Heart left ventricle (tissue), 16 donors: ENCODE data around the gene IRS2. TPM values are rescaled to one million over a fixed set of nuclear protein-coding genes. Genes with fewer than 3 reads are reported as not detected.

Experiments used
- ATAC-seq, 4 donors: fragments of 200-7000 bp; cut with Tn5 transposase; one replicate each; pipeline ENCODE4 v1.9.1; 2020 to 2022; ENCODE audit warnings: moderate library complexity in 4 of 4, mild to moderate bottlenecking in 3 of 4, moderate number of reproducible peaks in 1 of 4
- DNase-seq, 5 donors: peaks; one replicate each; pipeline ENCODE4 v3.0.0-alpha.2; 2020
- H3K27ac ChIP-seq, 12 donors: fragments of 200-600 bp; sonication (generic) in 4 of 12; one replicate each; pipeline versions ENCODE4 v1.5.0 to v1.8.0; 2016 to 2022; ENCODE audit warnings: mild to moderate bottlenecking in 2 of 12
- H3K27me3 ChIP-seq, 9 donors: fragments of 200-600 bp; sonication (generic) in 2 of 9; one replicate each; pipeline versions ENCODE4 v1.5.1 to v1.8.0; 2016 to 2022; ENCODE audit warnings: mild to moderate bottlenecking in 3 of 9
- H3K36me3 ChIP-seq, 9 donors: fragments of 200-600 bp; sonication (generic) in 2 of 9; one replicate each; pipeline versions ENCODE4 v1.5.0 to v1.8.0; 2018 to 2022; ENCODE audit warnings: mild to moderate bottlenecking in 2 of 9
- H3K4me1 ChIP-seq, 12 donors: fragments of 200-600 bp; sonication (generic) in 4 of 12; one replicate each; pipeline versions ENCODE4 v1.5.0 to v1.8.0; 2016 to 2022; ENCODE audit warnings: mild to moderate bottlenecking in 3 of 12
- H3K4me3 ChIP-seq, 12 donors: fragments of 200-600 bp; sonication (generic) in 4 of 12; one replicate each; pipeline versions ENCODE4 v1.5.0 to v1.8.0; 2017 to 2022; ENCODE audit warnings: mild to moderate bottlenecking in 9 of 12, moderate library complexity in 4 of 12
- H3K9me3 ChIP-seq, 12 donors: fragments of 200-600 bp; sonication (generic) in 4 of 12; one replicate each; pipeline versions ENCODE4 v1.5.0 to v1.8.0; 2016 to 2022; ENCODE audit warnings: mild to moderate bottlenecking in 1 of 12
- CTCF ChIP-seq, 12 donors: fragments of 200-600 bp; sonication (generic) in 4 of 12; IDR thresholded peaks; one replicate each; pipeline versions ENCODE4 v1.5.0 to v1.8.0; 2018 to 2022; ENCODE audit warnings: antibody characterized with exemption in 12 of 12, mild to moderate bottlenecking in 5 of 12
- POLR2A ChIP-seq, 2 donors: fragments of 450-650 bp; IDR thresholded peaks; one replicate each; pipeline ENCODE4 v1.6.1; 2017; ENCODE audit warnings: antibody characterized with exemption in 2 of 2, mild to moderate bottlenecking in 2 of 2, moderate library complexity in 2 of 2
- WGBS, 4 donors: extraction: QIAGEN DNeasy Blood & Tissue Kit in 2 of 4; methylation state at CpG; one replicate each; pipeline versions ENCODE4 v1.1.5 to v1.1.7; 2013 to 2018; 5-methylcytosine and 5-hydroxymethylcytosine counted together
- intact Hi-C, 10 donors: fragments of 100-400 bp; cut with DNase I; formaldehyde crosslinking; loops; one replicate each; pipeline versions ENCODE4 v1.11.1 to v1.14.2; 2022
- polyA plus RNA-seq, 2 donors: library from polyadenylated mRNA; stranded (reverse); fragments of 200-250 nt; gene quantifications; one replicate each; pipeline ENCODE4 v1.2.3, GENCODE V29; 2013
- total RNA-seq, 9 donors: library from RNA; depleted of rRNA in 2 of 9; stranded (reverse); fragments of >200 nt in 2 of 9; fragmentation: NEBNext Ultra II Directional in 3 of 9; extraction: Animal tissue kit (Norgen Biotek cat#: 25700) in 3 of 9; gene quantifications; one replicate each; pipeline versions ENCODE4 v1.1.0 to v1.2.4, GENCODE V29; 2016 to 2023
- donor health status: ischemic (EF 13 %, LVEDD 7.1; RV severe dilation, severe dysfunction).
- donor health status: healthy with polysubstance abuse.
- donor health status: DM: no; HTN: yes; CAD: no.
- donor health status: DM: no; HTN: no; CAD: no.
- donor health status: ischemic (EF 25% LVEDD 6.9; RV normal size, moderate dysfunction).
- donor health status: ischemic (EF 25% LVEDD 5.7; RV mildly dilated, moderate dysfunction).
- donor health status: healthy.
- donor health status: DM: yes; HTN: yes; CAD: no.
- donor health status: ischemic (EF 35%, LVEDD 5.7; RV mildly dilated, moderate dysfunction).
- donor health status: nonischemic (EF 11% LVEDD 7.7; RV severe dilation, severe dysfunction).
- donor health status: DM: yes; HTN: yes; CAD: no.
- donor health status: PGD.
- donor health status: ischemic (EF 29% LVEDD 5.4; RV normal size, mild dysfunction).
- donor health status: nonischemic (EF 23%, LVEDD 6.1; RV moderate dilation, normal function).

Gene IRS2
- total and polyA plus RNA-seq, 11 donors, result 3.4 to 54.9 (median 14.4) TPM

- H3K27ac ChIP-seq, result peak overlapping the region in 1 of 12 donors; percentile 40
- 63 to 64% (median 64%) methylated on average over 11 of the region's 11 CpGs for WGBS, 4 donors
- DNase-seq (peak in 1 of 5 donors; percentile 48), ATAC-seq (no peak)
- H3K4me3 ChIP-seq, result peak overlapping the region in 11 of 12 donors; percentile 13 to 95 (median 48)
- TF ChIP-seq CTCF (IDR thresholded peaks at IDR 0.05) (no peak), POLR2A (IDR thresholded peaks at IDR 0.05) (no peak)
- peaks cover 0 to 4% (median 0%) of the 10 kb centered on the region in 9 donors for H3K27me3 ChIP-seq
- peaks cover 0 to 27% (median 22%) of the 10 kb centered on the region in 9 donors for H3K36me3 ChIP-seq
- H3K9me3 ChIP-seq, result no peaks in the 10 kb centered on the region
- H3K4me1 ChIP-seq, result peaks cover 5 to 81% (median 48%) of the 10 kb centered on the region in 12 donors
- intact Hi-C loops, result loop anchor here in 8 of 10 donors (5.0 to 10.0 kb wide), 10 partner anchors 166 to 819 kb away; no protein-coding TSS in a partner anchor
These were observed 5.5 kb downstream of the IRS2 start for GRCh38 chr13:109780845-109781383.

GRCh38 chr13:109779876-109780510 lies 6.4 kb downstream of the IRS2 start:
- WGBS, 4 donors, result 66 to 71% (median 70%) methylated on average over 7 of the region's 7 CpGs
- Histone ChIP-seq H3K27me3 (peaks cover 0 to under 1% (median 0%) of the 10 kb centered on the region in 9 donors), H3K9me3 (no peaks in the 10 kb centered on the region), H3K27ac (peak overlapping the region in 1 of 12 donors; percentile 34), H3K36me3 (peaks cover 0 to 27% (median 22%) of the 10 kb centered on the region in 9 donors), H3K4me1 (peaks cover 5 to 78% (median 47%) of the 10 kb centered on the region in 12 donors), H3K4me3 (peak overlapping the region in 11 of 12 donors; percentile 13 to 95 (median 48))
- ATAC-seq (no peak), DNase-seq (no peak)
- intact Hi-C loops, result loop anchor here in 8 of 10 donors (5.0 to 10.0 kb wide), 10 partner anchors 165 to 818 kb away; no protein-coding TSS in a partner anchor
- TF ChIP-seq CTCF (IDR thresholded peaks at IDR 0.05) (no peak), POLR2A (IDR thresholded peaks at IDR 0.05) (no peak)

- no peaks in the 10 kb centered on the region for H3K27me3 ChIP-seq
- DNase-seq (peak in 1 of 5 donors; percentile 57), ATAC-seq (no peak)
- no peak for TF ChIP-seq POLR2A (IDR thresholded peaks at IDR 0.05)
- 41 to 55% (median 48%) methylated on average over 4 of the region's 4 CpGs for WGBS, 4 donors
- H3K36me3 ChIP-seq, result peaks cover 0 to 27% (median 21%) of the 10 kb centered on the region in 9 donors
- H3K27ac ChIP-seq, result peak overlapping the region in 1 of 12 donors; percentile 34
- intact Hi-C loops, result loop anchor here in 1 of 10 donors (10.0 kb wide), 1 partner anchor 634 kb away; no protein-coding TSS in a partner anchor
- peak overlapping the region in 9 of 12 donors; percentile 28 to 95 (median 50) for H3K4me3 ChIP-seq
- H3K9me3 ChIP-seq, result no peaks in the 10 kb centered on the region
- peaks cover 5 to 73% (median 44%) of the 10 kb centered on the region in 12 donors for H3K4me1 ChIP-seq
These were observed 7.3 kb downstream of the IRS2 start for GRCh38 chr13:109779074-109779473.

- Histone ChIP-seq H3K36me3 (peaks cover 0 to 21% (median 11%) of the 10 kb centered on the region in 9 donors), H3K27ac (no peak overlapping the region), H3K4me1 (peaks cover 5 to 66% (median 42%) of the 10 kb centered on the region in 12 donors), H3K9me3 (no peaks in the 10 kb centered on the region), H3K4me3 (peak overlapping the region in 5 of 12 donors; percentile 11 to 95 (median 58)), H3K27me3 (no peaks in the 10 kb centered on the region)
- WGBS, 4 donors, result 31 to 41% (median 39%) methylated on average over 6 of the region's 6 CpGs
- intact Hi-C loops, result loop anchor here in 1 of 10 donors (10.0 kb wide), 1 partner anchor 633 kb away; no protein-coding TSS in a partner anchor
- TF ChIP-seq CTCF (IDR thresholded peaks at IDR 0.05) (no peak), POLR2A (IDR thresholded peaks at IDR 0.05) (no peak)
- peak in 3 of 4 donors; percentile 25 to 32 (median 27) for ATAC-seq
- no peak for DNase-seq
These were observed 8.3 kb downstream of the IRS2 start for GRCh38 chr13:109778102-109778542.
